ENCODE data around the gene CDYL2. TPM values are rescaled to one million over a fixed set of nuclear protein-coding genes. Genes with fewer than 3 reads are reported as not detected.

The CDYL2 gene
- total and polyA plus RNA-seq, 11 donors: 0.80 to 8.6 (median 3.5) TPM

DNA sequence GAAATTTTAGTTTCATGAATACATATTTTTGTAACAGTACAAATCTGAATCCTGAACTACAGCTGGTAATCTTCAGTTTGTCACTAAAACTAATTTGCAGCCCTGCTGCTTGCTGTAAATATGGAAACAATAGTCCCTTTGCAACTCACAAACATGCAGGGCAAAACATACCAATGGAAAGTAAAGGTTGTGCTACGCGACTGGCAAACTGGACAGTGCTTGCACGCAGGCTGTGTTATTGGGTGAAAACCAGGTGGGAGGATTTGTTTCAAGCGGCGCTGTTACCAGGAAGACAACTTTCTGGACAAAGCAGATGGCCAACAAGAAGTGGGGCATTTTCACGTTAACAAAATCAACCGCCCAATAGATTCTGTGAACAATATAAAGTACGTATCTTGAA, 93.5 kb downstream of the CDYL2 start:
- Histone ChIP-seq H3K36me3 (no peaks in the 10 kb centered on the region), H3K27me3 (no peaks in the 10 kb centered on the region), H3K27ac (no peak overlapping the region), H3K4me1 (no peaks in the 10 kb centered on the region), H3K4me3 (no peak overlapping the region), H3K9me3 (peaks cover 0 to 12% (median 0%) of the 10 kb centered on the region in 12 donors)
- intact Hi-C loops (cut with DNase I): no loop called here
- DNase-seq: no peak
- WGBS, 4 donors: 84 to 90% (median 86%) methylated on average over 8 of the region's 8 CpGs
- TF ChIP-seq POLR2A (IDR thresholded peaks at IDR 0.05): no peak
- TF ChIP-seq, protein P1, sequence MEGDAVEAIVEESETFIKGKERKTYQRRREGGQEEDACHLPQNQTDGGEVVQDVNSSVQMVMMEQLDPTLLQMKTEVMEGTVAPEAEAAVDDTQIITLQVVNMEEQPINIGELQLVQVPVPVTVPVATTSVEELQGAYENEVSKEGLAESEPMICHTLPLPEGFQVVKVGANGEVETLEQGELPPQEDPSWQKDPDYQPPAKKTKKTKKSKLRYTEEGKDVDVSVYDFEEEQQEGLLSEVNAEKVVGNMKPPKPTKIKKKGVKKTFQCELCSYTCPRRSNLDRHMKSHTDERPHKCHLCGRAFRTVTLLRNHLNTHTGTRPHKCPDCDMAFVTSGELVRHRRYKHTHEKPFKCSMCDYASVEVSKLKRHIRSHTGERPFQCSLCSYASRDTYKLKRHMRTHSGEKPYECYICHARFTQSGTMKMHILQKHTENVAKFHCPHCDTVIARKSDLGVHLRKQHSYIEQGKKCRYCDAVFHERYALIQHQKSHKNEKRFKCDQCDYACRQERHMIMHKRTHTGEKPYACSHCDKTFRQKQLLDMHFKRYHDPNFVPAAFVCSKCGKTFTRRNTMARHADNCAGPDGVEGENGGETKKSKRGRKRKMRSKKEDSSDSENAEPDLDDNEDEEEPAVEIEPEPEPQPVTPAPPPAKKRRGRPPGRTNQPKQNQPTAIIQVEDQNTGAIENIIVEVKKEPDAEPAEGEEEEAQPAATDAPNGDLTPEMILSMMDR (IDR thresholded peaks at IDR 0.05): no peak
- ATAC-seq: no peak

DNA sequence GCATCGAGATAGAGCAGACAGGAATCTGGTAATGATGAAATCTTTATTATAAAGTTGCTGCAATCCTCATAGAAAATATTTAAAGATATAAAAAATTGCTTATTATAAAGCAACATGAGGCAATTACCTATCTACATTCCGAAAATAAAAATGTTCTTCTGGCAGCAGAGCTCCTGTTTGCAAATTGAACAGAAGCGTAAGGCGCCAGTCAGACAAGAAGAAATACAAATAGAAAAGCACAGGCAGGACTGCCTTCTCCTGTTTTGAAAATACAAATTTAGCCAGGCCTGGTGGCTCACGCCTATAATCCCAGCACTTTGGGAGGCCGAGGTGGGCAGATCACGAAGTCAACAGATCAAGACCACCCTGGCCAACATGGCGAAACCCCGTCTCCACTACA, 95.6 kb downstream of the CDYL2 start:
- Histone ChIP-seq H3K9me3 (peaks cover 0 to 10% (median 0%) of the 10 kb centered on the region in 12 donors), H3K27me3 (no peaks in the 10 kb centered on the region), H3K36me3 (no peaks in the 10 kb centered on the region), H3K27ac (no peak overlapping the region), H3K4me3 (no peak overlapping the region), H3K4me1 (no peaks in the 10 kb centered on the region)
- ATAC-seq (no peak), DNase-seq (no peak)
- TF ChIP-seq, protein P1 (IDR thresholded peaks at IDR 0.05): no peak
- TF ChIP-seq POLR2A (IDR thresholded peaks at IDR 0.05): no peak
- WGBS, 4 donors: 89 to 94% (median 93%) methylated on average over 9 of the region's 9 CpGs
- intact Hi-C loops (cut with DNase I): no loop called here

DNA sequence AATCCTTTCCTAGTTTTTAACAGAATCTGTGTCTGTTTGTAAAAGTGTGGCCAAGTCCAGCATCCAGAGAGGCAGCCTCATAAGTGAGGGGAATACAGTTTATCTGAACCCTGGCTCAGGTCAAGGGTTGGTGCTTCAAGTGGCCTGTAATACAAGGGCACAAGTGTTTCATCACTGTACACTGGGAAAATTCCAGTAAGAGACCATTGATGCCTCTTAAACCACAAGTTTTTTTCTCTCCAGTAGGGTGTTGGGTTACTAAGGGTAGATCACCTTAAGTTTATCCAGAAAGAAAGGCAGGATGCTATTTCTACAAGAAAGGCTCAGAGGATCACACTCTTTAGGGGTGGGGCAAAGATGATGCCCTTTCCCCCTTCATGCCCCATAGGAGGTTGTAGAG, 96.7 kb downstream of the CDYL2 start:
- ATAC-seq (no peak), DNase-seq (no peak)
- Histone ChIP-seq H3K27me3 (no peaks in the 10 kb centered on the region), H3K9me3 (peaks cover 0 to 7% (median 0%) of the 10 kb centered on the region in 12 donors), H3K27ac (no peak overlapping the region), H3K4me1 (no peaks in the 10 kb centered on the region), H3K4me3 (no peak overlapping the region), H3K36me3 (no peaks in the 10 kb centered on the region)
- no peak for TF ChIP-seq POLR2A (IDR thresholded peaks at IDR 0.05)
- TF ChIP-seq, protein P1 (IDR thresholded peaks at IDR 0.05): no peak
- intact Hi-C loops (cut with DNase I): no loop called here

DNA sequence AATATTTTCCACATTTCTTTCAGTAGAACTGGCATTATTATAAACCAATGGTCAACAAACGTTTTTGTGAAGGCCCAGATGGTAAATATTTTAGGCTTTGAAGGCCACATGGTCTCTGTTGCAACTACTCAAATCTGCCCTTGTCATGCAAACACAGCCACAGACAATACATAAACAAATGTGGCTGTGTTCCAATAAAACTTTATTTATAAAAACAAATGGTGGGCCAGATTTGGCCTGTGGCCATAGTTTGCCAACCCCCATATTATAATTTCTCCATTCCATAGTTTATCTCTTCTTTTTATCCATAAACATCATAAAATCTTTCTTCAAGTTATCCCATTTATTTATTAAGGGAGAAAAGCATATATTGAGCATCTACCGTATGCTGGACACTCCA, 98.8 kb downstream of the CDYL2 start:
- H3K36me3 ChIP-seq: no peaks in the 10 kb centered on the region
- no peak overlapping the region for H3K27ac ChIP-seq
- peaks cover 0 to 7% (median 0%) of the 10 kb centered on the region in 12 donors for H3K9me3 ChIP-seq
- intact Hi-C loops (cut with DNase I): no loop called here
- 70 to 74% (median 71%) methylated on average over 2 of the region's 2 CpGs for WGBS, 4 donors
- no peak overlapping the region for H3K4me3 ChIP-seq
- ATAC-seq (no peak), DNase-seq (no peak)
- TF ChIP-seq, protein P1 (IDR thresholded peaks at IDR 0.05): no peak
- H3K27me3 ChIP-seq: no peaks in the 10 kb centered on the region
- H3K4me1 ChIP-seq: no peaks in the 10 kb centered on the region
